Osteocyte (in vitro differentiated cells): ENCODE results near the gene UGT1A5. TPM values are rescaled to one million over a fixed set of nuclear protein-coding genes. Genes with fewer than 3 reads are reported as not detected.

Experiments
- DNase-seq: peaks from one replicate; pipeline ENCODE4 v3.0.0; 2021; ENCODE audit warnings: mixed read lengths; ENCODE audit not compliant: unreplicated experiment; ENCODE audit errors: extremely low spot score
- H3K27ac Mint-ChIP-seq: one replicate; pipeline ENCODE4 v1.8.0; 2021; ENCODE audit warnings: mild to moderate bottlenecking, mixed read lengths; ENCODE audit not compliant: unreplicated experiment
- H3K27me3 Mint-ChIP-seq: one replicate; pipeline ENCODE4 v1.8.0; 2021; ENCODE audit warnings: mixed read lengths; ENCODE audit not compliant: unreplicated experiment
- H3K36me3 Mint-ChIP-seq: one replicate; pipeline ENCODE4 v1.8.0; 2021; ENCODE audit warnings: mixed read lengths; ENCODE audit not compliant: unreplicated experiment
- H3K4me1 Mint-ChIP-seq: one replicate; pipeline ENCODE4 v1.8.0; 2021; ENCODE audit warnings: mixed read lengths; ENCODE audit not compliant: unreplicated experiment
- H3K4me3 Mint-ChIP-seq: one replicate; pipeline ENCODE4 v1.8.0; 2021; ENCODE audit warnings: mild to moderate bottlenecking, moderate library complexity, mixed read lengths; ENCODE audit not compliant: unreplicated experiment
- H3K9me3 Mint-ChIP-seq: one replicate; pipeline ENCODE4 v1.8.0; 2021; ENCODE audit warnings: mixed read lengths; ENCODE audit not compliant: unreplicated experiment
- total RNA-seq: library from RNA; stranded (reverse); gene quantifications from 2 replicates; pipeline ENCODE4 v1.2.1, GENCODE V29; 2021
- TF ChIP-seq, protein P1 (sequence below): fragments of 200-600 bp; sonication (generic); IDR thresholded peaks from 2 replicates; pipeline ENCODE4 v1.5.0; 2021; ENCODE audit warnings: antibody characterized with exemption, mild to moderate bottlenecking, moderate library complexity

UGT1A5 gene
- total RNA-seq, 1 donor from 2014 or later = not detected

DNA sequence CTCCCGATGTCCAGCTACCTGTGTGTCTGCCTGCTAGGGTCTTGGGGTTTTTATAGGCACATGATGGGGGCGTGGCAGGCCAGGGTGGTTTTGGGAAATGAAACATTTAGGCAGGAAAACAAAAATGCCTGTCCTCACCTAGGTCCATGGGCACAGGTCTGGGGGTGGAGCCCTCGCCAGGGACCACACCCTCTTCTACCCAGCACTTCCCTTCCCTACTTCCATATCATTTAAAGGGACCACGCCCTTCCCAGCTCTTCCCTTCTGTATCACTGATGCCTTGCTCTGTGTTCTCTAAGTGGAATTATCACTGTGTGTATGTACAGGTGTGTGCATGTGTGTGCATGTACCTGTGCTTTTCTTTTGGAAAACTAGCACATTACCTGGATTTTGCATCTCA lies 53.7 kb downstream of the UGT1A5 start:
- H3K36me3 Mint-ChIP-seq = no peaks in the 10 kb centered on the region
- no peak overlapping the region for H3K4me3 Mint-ChIP-seq
- no peak for DNase-seq
- H3K27ac Mint-ChIP-seq = no peak overlapping the region
- no peaks in the 10 kb centered on the region for H3K9me3 Mint-ChIP-seq
- peaks cover 5% of the 10 kb centered on the region for H3K4me1 Mint-ChIP-seq
- TF ChIP-seq, protein P1, sequence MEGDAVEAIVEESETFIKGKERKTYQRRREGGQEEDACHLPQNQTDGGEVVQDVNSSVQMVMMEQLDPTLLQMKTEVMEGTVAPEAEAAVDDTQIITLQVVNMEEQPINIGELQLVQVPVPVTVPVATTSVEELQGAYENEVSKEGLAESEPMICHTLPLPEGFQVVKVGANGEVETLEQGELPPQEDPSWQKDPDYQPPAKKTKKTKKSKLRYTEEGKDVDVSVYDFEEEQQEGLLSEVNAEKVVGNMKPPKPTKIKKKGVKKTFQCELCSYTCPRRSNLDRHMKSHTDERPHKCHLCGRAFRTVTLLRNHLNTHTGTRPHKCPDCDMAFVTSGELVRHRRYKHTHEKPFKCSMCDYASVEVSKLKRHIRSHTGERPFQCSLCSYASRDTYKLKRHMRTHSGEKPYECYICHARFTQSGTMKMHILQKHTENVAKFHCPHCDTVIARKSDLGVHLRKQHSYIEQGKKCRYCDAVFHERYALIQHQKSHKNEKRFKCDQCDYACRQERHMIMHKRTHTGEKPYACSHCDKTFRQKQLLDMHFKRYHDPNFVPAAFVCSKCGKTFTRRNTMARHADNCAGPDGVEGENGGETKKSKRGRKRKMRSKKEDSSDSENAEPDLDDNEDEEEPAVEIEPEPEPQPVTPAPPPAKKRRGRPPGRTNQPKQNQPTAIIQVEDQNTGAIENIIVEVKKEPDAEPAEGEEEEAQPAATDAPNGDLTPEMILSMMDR = no peak
- H3K27me3 Mint-ChIP-seq = peaks cover 27% of the 10 kb centered on the region

DNA sequence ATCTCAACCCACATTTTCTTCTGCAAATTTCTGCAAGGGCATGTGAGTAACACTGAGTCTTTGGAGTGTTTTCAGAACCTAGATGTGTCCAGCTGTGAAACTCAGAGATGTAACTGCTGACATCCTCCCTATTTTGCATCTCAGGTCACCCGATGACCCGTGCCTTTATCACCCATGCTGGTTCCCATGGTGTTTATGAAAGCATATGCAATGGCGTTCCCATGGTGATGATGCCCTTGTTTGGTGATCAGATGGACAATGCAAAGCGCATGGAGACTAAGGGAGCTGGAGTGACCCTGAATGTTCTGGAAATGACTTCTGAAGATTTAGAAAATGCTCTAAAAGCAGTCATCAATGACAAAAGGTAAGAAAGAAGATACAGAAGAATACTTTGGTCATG lies 55.4 kb downstream of the UGT1A5 start:
- no peak overlapping the region for H3K4me3 Mint-ChIP-seq
- peaks cover 25% of the 10 kb centered on the region for H3K27me3 Mint-ChIP-seq
- peaks cover 5% of the 10 kb centered on the region for H3K4me1 Mint-ChIP-seq
- H3K36me3 Mint-ChIP-seq = no peaks in the 10 kb centered on the region
- DNase-seq = no peak
- no peak overlapping the region for H3K27ac Mint-ChIP-seq
- TF ChIP-seq, protein P1 = no peak
- H3K9me3 Mint-ChIP-seq = no peaks in the 10 kb centered on the region

DNA sequence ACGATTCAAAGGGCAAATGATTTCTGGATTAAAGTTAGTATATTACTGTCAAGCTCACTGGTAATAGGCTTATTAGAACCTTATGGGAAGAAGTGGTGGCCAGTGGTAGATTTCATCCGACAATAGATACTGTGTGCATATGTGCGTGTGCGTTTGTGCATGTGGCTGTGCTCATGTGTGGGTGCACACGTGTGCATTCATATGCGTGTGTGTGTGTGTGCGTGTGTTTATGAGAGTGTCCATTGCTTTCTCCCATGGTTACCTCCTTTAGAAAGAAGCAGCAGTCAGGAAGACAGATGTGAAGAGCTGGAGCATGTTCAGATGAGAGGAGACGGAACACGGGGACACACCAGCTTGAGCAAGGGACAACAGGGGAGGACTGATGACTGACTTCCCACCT lies 56.6 kb downstream of the UGT1A5 start:
- Mint-ChIP-seq H3K27me3 (peaks cover 20% of the 10 kb centered on the region), H3K9me3 (no peaks in the 10 kb centered on the region), H3K27ac (no peak overlapping the region), H3K36me3 (no peaks in the 10 kb centered on the region), H3K4me1 (peaks cover 4% of the 10 kb centered on the region), H3K4me3 (no peak overlapping the region)
- TF ChIP-seq, protein P1 = no peak
- DNase-seq = no peak

DNA sequence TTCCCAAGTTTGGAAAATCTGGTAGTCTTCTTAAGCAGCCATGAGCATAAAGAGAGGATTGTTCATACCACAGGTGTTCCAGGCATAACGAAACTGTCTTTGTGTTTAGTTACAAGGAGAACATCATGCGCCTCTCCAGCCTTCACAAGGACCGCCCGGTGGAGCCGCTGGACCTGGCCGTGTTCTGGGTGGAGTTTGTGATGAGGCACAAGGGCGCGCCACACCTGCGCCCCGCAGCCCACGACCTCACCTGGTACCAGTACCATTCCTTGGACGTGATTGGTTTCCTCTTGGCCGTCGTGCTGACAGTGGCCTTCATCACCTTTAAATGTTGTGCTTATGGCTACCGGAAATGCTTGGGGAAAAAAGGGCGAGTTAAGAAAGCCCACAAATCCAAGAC lies 59.4 kb downstream of the UGT1A5 start:
- H3K4me3 Mint-ChIP-seq = no peak overlapping the region
- H3K9me3 Mint-ChIP-seq = no peaks in the 10 kb centered on the region
- H3K36me3 Mint-ChIP-seq = no peaks in the 10 kb centered on the region
- no peak overlapping the region for H3K27ac Mint-ChIP-seq
- peaks cover 21% of the 10 kb centered on the region for H3K27me3 Mint-ChIP-seq
- H3K4me1 Mint-ChIP-seq = no peaks in the 10 kb centered on the region
- DNase-seq = no peak
- TF ChIP-seq, protein P1 = no peak

GRCh38 chr2:233772583-233772982 lies 59.9 kb downstream of the UGT1A5 start:
- Mint-ChIP-seq H3K4me3 (no peak overlapping the region), H3K4me1 (no peaks in the 10 kb centered on the region), H3K27ac (no peak overlapping the region), H3K36me3 (no peaks in the 10 kb centered on the region), H3K9me3 (no peaks in the 10 kb centered on the region), H3K27me3 (peaks cover 18% of the 10 kb centered on the region)
- DNase-seq = no peak
- TF ChIP-seq, protein P1 = no peak
